ENCODE results near the gene SLIT3.

SLIT3 gene

GRCh38 chr5:169125571-169125970 is 175.4 kb downstream of the SLIT3 start:
- TF ChIP-seq CTCF (IDR thresholded peaks at IDR 0.05; ENCODE audit: low read depth, low read length) = no peak
- H3K4me3 ChIP-seq (ENCODE audit: low read depth, low read length) = no peak overlapping the region

- TF ChIP-seq CTCF (IDR thresholded peaks at IDR 0.05; ENCODE audit: low read depth, low read length) = no peak
- no peak overlapping the region for H3K4me3 ChIP-seq (ENCODE audit: low read depth, low read length)
These were observed 178.0 kb downstream of the SLIT3 start for GRCh38 chr5:169122951-169123350.

- TF ChIP-seq CTCF (IDR thresholded peaks at IDR 0.05; ENCODE audit: low read depth, low read length) = no peak
- H3K4me3 ChIP-seq (ENCODE audit: low read depth, low read length) = no peak overlapping the region
These were observed 179.1 kb downstream of the SLIT3 start for GRCh38 chr5:169121630-169122420.

- no peak overlapping the region for H3K4me3 ChIP-seq (ENCODE audit: low read depth, low read length)
- TF ChIP-seq CTCF (IDR thresholded peaks at IDR 0.05; ENCODE audit: low read depth, low read length) = no peak
These were observed 181.5 kb downstream of the SLIT3 start for GRCh38 chr5:169119288-169120048.

GRCh38 chr5:169116961-169117461 is 183.9 kb downstream of the SLIT3 start:
- H3K4me3 ChIP-seq (ENCODE audit: low read depth, low read length) = no peak overlapping the region
- TF ChIP-seq CTCF (IDR thresholded peaks at IDR 0.05; ENCODE audit: low read depth, low read length) = no peak

- TF ChIP-seq CTCF (IDR thresholded peaks at IDR 0.05; ENCODE audit: low read depth, low read length) = no peak
- H3K4me3 ChIP-seq (ENCODE audit: low read depth, low read length) = no peak overlapping the region
These were observed 185.3 kb downstream of the SLIT3 start for GRCh38 chr5:169115461-169116124.

Measured in WI38 (cell line).